ENCODE results near the gene PSG1. TPM values are rescaled to one million over a fixed set of nuclear protein-coding genes. Genes with fewer than 3 reads are reported as not detected.

Gene PSG1
- total RNA-seq, 5 donors from 2014 or later (not counting 1 experiment from before 2014, with no cell fraction given) = not detected

Other genes starting within 250 kb of the PSG1 start
- gene PSG3, start 139.2 kb downstream of the PSG1 start, total RNA-seq = not detected
- not detected for gene PSG8, start 114.0 kb downstream of the PSG1 start, total RNA-seq
- gene PSG6, start 38.2 kb upstream of the PSG1 start, total RNA-seq = not detected
- gene PSG7, start 57.5 kb upstream of the PSG1 start, total RNA-seq = not detected
- gene PSG11, start 146.8 kb upstream of the PSG1 start, total RNA-seq = not detected
- gene PSG2, start 203.0 kb upstream of the PSG1 start, total RNA-seq = not detected

Measured in T-cell (primary cell).